ENCODE results near the gene CLDN24. TPM values are rescaled to one million over a fixed set of nuclear protein-coding genes. Genes with fewer than 3 reads are reported as not detected.

Gene CLDN24
- total RNA-seq, 4 donors from 2014 or later, result not detected

DNA sequence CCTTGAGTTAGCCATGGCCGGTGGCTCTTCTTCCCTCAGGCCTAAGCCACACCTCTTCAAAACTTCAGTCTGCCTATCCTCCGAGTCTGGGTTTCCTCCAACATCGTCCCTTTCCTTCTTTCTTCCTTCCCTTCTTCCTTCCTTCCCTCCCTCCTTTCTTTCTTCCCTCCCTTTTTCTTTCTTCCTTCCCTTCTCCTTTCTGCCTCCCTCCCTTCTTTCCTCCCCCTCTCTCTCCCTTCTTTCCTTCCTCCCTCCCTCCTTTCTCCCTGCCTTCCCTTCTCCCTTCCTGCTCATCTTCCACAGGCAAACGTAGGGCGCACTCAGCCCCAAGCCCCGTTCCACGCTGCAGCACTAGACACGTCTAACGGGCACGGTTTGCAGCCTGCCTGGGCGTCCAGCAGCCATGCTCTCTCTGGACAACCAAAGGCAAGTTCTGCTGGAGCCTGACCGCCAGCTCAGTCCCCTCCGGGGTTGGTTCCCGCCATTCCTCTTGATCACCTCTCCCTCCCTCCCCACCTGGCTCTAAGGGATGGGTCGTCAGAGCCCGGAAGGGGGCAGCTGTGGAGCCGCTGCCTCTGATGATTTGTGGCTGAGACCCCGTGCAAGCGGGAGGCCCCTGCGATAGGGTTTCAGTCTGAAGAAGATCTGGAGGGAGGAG, 34.1 kb upstream of the CLDN24 start:
- no peak overlapping the region for H3K4me3 ChIP-seq (ENCODE audit: low read depth, poor library complexity, severe bottlenecking)
- intact Hi-C loops (cut with DNase I; ENCODE audit: low total_unique reads), result no loop called here
- TF ChIP-seq, protein P1, sequence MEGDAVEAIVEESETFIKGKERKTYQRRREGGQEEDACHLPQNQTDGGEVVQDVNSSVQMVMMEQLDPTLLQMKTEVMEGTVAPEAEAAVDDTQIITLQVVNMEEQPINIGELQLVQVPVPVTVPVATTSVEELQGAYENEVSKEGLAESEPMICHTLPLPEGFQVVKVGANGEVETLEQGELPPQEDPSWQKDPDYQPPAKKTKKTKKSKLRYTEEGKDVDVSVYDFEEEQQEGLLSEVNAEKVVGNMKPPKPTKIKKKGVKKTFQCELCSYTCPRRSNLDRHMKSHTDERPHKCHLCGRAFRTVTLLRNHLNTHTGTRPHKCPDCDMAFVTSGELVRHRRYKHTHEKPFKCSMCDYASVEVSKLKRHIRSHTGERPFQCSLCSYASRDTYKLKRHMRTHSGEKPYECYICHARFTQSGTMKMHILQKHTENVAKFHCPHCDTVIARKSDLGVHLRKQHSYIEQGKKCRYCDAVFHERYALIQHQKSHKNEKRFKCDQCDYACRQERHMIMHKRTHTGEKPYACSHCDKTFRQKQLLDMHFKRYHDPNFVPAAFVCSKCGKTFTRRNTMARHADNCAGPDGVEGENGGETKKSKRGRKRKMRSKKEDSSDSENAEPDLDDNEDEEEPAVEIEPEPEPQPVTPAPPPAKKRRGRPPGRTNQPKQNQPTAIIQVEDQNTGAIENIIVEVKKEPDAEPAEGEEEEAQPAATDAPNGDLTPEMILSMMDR (IDR thresholded peaks at IDR 0.05), result no peak
- TF ChIP-seq POLR2A (IDR thresholded peaks at IDR 0.05), result no peak
- WGBS, 2 donors, result 76 to 81% methylated on average over 20 of the region's 20 CpGs
- peak in 1 of 2 donors; percentile 77 for DNase-seq (ENCODE audit: low spot score in 2 of 2)

DNA sequence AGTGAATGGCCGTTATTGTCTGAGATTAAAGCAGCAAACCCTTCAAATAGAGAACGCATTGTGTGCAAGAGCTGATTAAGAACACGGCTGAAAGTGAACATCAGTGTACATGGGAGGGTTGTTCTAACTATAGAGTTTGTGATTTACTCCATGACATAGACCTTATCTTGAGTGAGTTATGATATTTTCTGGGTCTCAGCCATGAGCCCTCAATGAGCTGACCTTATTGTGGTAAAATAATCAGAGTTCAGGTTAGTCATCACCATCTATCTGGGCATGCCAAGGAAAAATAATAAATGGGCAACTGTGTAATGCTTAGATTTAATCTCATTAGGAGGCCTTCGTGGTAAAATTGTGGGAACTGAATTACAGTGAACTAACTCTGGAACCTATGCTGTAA, 33.2 kb upstream of the CLDN24 start:
- no peak for DNase-seq (ENCODE audit: low spot score in 2 of 2)
- H3K4me3 ChIP-seq (ENCODE audit: low read depth, poor library complexity, severe bottlenecking), result no peak overlapping the region
- intact Hi-C loops (cut with DNase I; ENCODE audit: low total_unique reads), result no loop called here
- WGBS, 2 donors, result 40 to 42% methylated on average over 4 of the region's 4 CpGs
- TF ChIP-seq POLR2A (IDR thresholded peaks at IDR 0.05), result no peak
- TF ChIP-seq, protein P1 (IDR thresholded peaks at IDR 0.05), result no peak

DNA sequence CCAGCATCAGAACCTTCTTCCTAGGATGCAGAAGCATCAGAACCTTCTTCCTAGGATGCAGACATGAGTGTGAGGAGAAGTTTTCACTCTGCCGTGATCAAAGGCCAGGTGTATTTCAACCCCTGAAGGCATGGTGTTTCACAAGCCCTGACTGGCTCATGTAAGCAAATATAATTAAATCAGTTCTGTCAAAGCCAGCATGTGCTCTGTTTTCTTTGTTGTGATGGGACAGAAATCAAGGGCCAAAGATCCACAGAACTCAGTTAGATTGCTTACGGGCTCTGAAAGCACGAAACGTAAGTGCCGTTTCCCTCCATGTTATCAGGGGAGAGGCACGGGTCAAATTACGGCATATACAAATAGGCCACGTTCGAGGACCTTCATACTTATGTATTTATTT, 32.0 kb upstream of the CLDN24 start:
- H3K4me3 ChIP-seq (ENCODE audit: low read depth, poor library complexity, severe bottlenecking), result no peak overlapping the region
- WGBS, 2 donors, result 43 to 57% methylated on average over 9 of the region's 9 CpGs
- TF ChIP-seq POLR2A (IDR thresholded peaks at IDR 0.05), result no peak
- TF ChIP-seq, protein P1 (IDR thresholded peaks at IDR 0.05), result no peak
- intact Hi-C loops (cut with DNase I; ENCODE audit: low total_unique reads), result no loop called here
- no peak for DNase-seq (ENCODE audit: low spot score in 2 of 2)

DNA sequence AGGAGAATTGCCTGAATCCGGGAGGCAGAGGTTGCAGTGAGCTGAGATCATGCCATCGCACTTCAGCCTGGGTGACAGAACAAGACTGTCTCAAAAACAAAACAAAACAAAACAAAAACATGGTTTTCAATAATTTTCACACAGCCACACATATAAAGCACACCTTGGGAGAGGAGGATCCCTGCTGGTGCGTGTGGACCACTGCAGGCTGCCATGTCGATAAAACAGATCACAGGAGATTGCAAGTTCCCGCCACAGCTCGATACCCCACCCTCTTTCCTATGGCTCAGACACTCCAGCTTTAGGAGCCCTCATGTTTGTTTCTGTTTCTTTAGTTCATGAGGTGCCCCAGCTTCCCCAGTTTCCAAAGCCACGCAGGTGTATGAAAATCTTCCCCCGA, 31.3 kb upstream of the CLDN24 start:
- 55 to 58% methylated on average over 8 of the region's 8 CpGs for WGBS, 2 donors
- TF ChIP-seq, protein P1 (IDR thresholded peaks at IDR 0.05), result no peak
- no peak for TF ChIP-seq POLR2A (IDR thresholded peaks at IDR 0.05)
- H3K4me3 ChIP-seq (ENCODE audit: low read depth, poor library complexity, severe bottlenecking), result no peak overlapping the region
- intact Hi-C loops (cut with DNase I; ENCODE audit: low total_unique reads), result no loop called here
- DNase-seq (ENCODE audit: low spot score in 2 of 2), result no peak

DNA sequence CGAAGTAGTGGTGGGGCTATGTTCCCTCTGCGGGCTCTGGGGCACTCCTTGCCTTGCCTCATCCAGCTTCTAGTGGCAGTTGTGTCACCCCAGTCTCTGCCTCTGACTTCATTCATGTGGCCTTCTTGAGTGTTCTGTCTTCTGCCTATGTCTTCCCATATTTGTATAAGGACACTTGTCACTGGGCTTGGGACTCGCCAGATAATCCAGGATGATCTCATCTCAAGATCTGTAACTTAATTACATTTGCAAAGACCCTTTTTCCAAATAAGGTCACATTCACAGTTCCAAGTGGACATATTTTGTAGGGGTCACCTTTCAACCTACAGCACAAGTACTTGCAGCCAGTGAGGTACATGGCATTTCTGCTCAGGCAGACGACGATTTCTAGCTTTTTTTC, 30.3 kb upstream of the CLDN24 start:
- intact Hi-C loops (cut with DNase I; ENCODE audit: low total_unique reads), result no loop called here
- H3K4me3 ChIP-seq (ENCODE audit: low read depth, poor library complexity, severe bottlenecking), result no peak overlapping the region
- TF ChIP-seq, protein P1 (IDR thresholded peaks at IDR 0.05), result no peak
- no peak for TF ChIP-seq POLR2A (IDR thresholded peaks at IDR 0.05)
- peak in 1 of 2 donors; percentile 28 for DNase-seq (ENCODE audit: low spot score in 2 of 2)
- 93 to 95% methylated on average over 5 of the region's 5 CpGs for WGBS, 2 donors

Measured in lower leg skin (tissue), 4 donors.